ENCODE results near the gene IL17REL. TPM values are rescaled to one million over a fixed set of nuclear protein-coding genes. Genes with fewer than 3 reads are reported as not detected.
A peak's percentile ranks its signal among the peaks of the same experiment; 100 is the strongest.

The IL17REL gene
- total and polyA plus RNA-seq, 2 of the 13 experiments (the other 11 are each of a cell fraction or from before 2014, with no cell fraction given): not detected

- TF ChIP-seq ZNF142 (CRISPR knock-in tag; IDR thresholded peaks at IDR 0.05): no peak
- TF ChIP-seq ZHX2 (IDR thresholded peaks at IDR 0.05; ENCODE audit: low read depth): no peak
- TF ChIP-seq ZHX2 (CRISPR knock-in tag; IDR thresholded peaks at IDR 0.05; ENCODE audit: borderline replicate concordance): no peak
- no peak for TF ChIP-seq POLR2AphosphoS5 (IDR thresholded peaks at IDR 0.05; ENCODE audit: low read depth, low read length)
- TF ChIP-seq CREBL2 (CRISPR knock-in tag; IDR thresholded peaks at IDR 0.05; ENCODE audit: borderline replicate concordance): no peak
- TF ChIP-seq ZNF709 (CRISPR knock-in tag; IDR thresholded peaks at IDR 0.05): no peak
- TF ChIP-seq ZNF598 (CRISPR knock-in tag; IDR thresholded peaks at IDR 0.05; ENCODE audit: borderline replicate concordance): no peak
- TF ChIP-seq SPEN (CRISPR knock-in tag; IDR thresholded peaks at IDR 0.05; ENCODE audit: low read depth): peak; percentile 32; the same call in 1 of the 2 replicates
- no peak for TF ChIP-seq ATRX (CRISPR knock-in tag; IDR thresholded peaks at IDR 0.05; ENCODE audit: borderline replicate concordance)
- TF ChIP-seq RBAK (CRISPR knock-in tag; IDR thresholded peaks at IDR 0.05): no peak
- TF ChIP-seq ARNTL (CRISPR knock-in tag; IDR thresholded peaks at IDR 0.05): no peak
- TF ChIP-seq POLR2G (IDR thresholded peaks at IDR 0.05; ENCODE audit: low read depth, low read length): no peak
- TF ChIP-seq, protein P1, sequence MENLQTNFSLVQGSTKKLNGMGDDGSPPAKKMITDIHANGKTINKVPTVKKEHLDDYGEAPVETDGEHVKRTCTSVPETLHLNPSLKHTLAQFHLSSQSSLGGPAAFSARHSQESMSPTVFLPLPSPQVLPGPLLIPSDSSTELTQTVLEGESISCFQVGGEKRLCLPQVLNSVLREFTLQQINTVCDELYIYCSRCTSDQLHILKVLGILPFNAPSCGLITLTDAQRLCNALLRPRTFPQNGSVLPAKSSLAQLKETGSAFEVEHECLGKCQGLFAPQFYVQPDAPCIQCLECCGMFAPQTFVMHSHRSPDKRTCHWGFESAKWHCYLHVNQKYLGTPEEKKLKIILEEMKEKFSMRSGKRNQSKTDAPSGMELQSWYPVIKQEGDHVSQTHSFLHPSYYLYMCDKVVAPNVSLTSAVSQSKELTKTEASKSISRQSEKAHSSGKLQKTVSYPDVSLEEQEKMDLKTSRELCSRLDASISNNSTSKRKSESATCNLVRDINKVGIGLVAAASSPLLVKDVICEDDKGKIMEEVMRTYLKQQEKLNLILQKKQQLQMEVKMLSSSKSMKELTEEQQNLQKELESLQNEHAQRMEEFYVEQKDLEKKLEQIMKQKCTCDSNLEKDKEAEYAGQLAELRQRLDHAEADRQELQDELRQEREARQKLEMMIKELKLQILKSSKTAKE (CRISPR knock-in tag; IDR thresholded peaks at IDR 0.05; ENCODE audit: borderline replicate concordance): no peak
- no peak for TF ChIP-seq FOXP1 (IDR thresholded peaks at IDR 0.05)
- TF ChIP-seq FOXP1 (CRISPR knock-in tag; IDR thresholded peaks at IDR 0.05): no peak
Measured at GRCh38 chr22:50030297-50031188, 18.0 kb upstream of the IL17REL start (continued).

Data from HepG2 (cell line).